Vagina (tissue), 2 donors: Measurements from ENCODE around the gene PHACTR3. TPM values are rescaled to one million over a fixed set of nuclear protein-coding genes. Genes with fewer than 3 reads are reported as not detected.

Experiments
- DNase-seq, 2 donors: peaks; one replicate each; pipeline ENCODE4 v3.0.0-alpha.2; 2017; ENCODE audit errors: extremely low spot score in 2 of 2
- H3K27ac ChIP-seq: fragments of 200-600 bp; sonication (generic); one replicate; pipeline ENCODE4 v1.5.1; 2019
- H3K27me3 ChIP-seq: fragments of 200-600 bp; sonication (generic); one replicate; pipeline ENCODE4 v1.5.1; 2019
- H3K36me3 ChIP-seq, 2 donors: fragments of 200-600 bp; sonication (generic); one replicate each; pipeline ENCODE4 v1.5.1; 2017 to 2019
- H3K4me1 ChIP-seq: fragments of 200-600 bp; sonication (generic); one replicate; pipeline ENCODE4 v1.5.1; 2019
- H3K4me3 ChIP-seq, 2 donors: fragments of 200-600 bp; sonication (generic); 1 replicate in 1 of 2; 2 replicates in 1 of 2; pipeline ENCODE4 v1.5.1; 2016 to 2019
- H3K9me3 ChIP-seq: fragments of 200-600 bp; sonication (generic); one replicate; pipeline ENCODE4 v1.5.1; 2019
- CTCF ChIP-seq, 3 experiments: fragments of 450-650 bp in 2 of 3; fragments of 200-600 bp in 1 of 3; sonication (generic) in 1 of 3; IDR thresholded peaks; one replicate each; pipeline ENCODE4 v1.5.1; 2017 to 2019; ENCODE audit warnings: antibody characterized with exemption in 3 of 3, mild to moderate bottlenecking in 2 of 3, moderate library complexity in 2 of 3
- POLR2A ChIP-seq, 2 donors: fragments of 450-650 bp; IDR thresholded peaks; one replicate each; pipeline ENCODE4 v1.6.1; 2017; ENCODE audit warnings: antibody characterized with exemption in 2 of 2, mild to moderate bottlenecking in 2 of 2, moderate library complexity in 2 of 2
- POLR2AphosphoS5 ChIP-seq, 2 donors: sonication (generic); formaldehyde crosslinking; IDR thresholded peaks; one replicate each; pipeline ENCODE4 v1.9.0; 2017; ENCODE audit warnings: antibody characterized with exemption in 2 of 2, mild to moderate bottlenecking in 2 of 2, low read depth in 1 of 2; ENCODE audit not compliant: insufficient read depth in 1 of 2
- intact Hi-C: fragments of 100-400 bp; cut with DNase I; formaldehyde crosslinking; loops from one replicate; pipeline ENCODE4 v1.15.1; 2023
- total RNA-seq: library from RNA; depleted of rRNA; stranded (reverse); fragments of >200 nt; gene quantifications from one replicate; pipeline ENCODE4 v1.2.3, GENCODE V29; 2016

The PHACTR3 gene
- total RNA-seq, 1 donor from 2014 or later, result 8.3 TPM

DNA sequence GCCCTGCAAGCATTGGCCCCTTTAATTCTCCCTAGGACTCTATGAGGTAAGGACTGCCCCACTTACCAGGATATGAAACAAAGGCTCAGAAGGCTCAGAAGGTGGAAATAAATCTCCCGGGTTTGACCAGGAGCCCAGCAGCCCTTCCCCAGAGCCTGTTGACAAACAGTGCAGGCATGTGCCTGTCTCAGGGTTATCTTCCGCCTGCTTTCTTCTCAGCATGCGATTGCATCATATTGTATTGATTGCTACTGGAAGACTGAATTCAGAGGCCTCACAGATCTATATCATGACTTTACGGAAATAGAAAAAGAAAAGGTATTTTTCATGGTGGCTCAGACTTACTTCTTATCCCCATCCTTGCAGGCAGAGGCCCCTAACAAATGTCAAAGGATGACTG lies 92.7 kb downstream of the PHACTR3 start:
- no peaks in the 10 kb centered on the region for H3K4me1 ChIP-seq
- intact Hi-C loops, result no loop called here
- DNase-seq, result no peak
- no peaks in the 10 kb centered on the region for H3K36me3 ChIP-seq
- no peaks in the 10 kb centered on the region for H3K9me3 ChIP-seq
- no peak overlapping the region for H3K4me3 ChIP-seq
- TF ChIP-seq POLR2A (IDR thresholded peaks at IDR 0.05) (no peak), CTCF (IDR thresholded peaks at IDR 0.05) (no peak), POLR2AphosphoS5 (IDR thresholded peaks at IDR 0.05; ENCODE audit: insufficient read depth in 1 of 2, low read depth in 1 of 2) (no peak)
- H3K27me3 ChIP-seq, result no peaks in the 10 kb centered on the region
- no peak overlapping the region for H3K27ac ChIP-seq

DNA sequence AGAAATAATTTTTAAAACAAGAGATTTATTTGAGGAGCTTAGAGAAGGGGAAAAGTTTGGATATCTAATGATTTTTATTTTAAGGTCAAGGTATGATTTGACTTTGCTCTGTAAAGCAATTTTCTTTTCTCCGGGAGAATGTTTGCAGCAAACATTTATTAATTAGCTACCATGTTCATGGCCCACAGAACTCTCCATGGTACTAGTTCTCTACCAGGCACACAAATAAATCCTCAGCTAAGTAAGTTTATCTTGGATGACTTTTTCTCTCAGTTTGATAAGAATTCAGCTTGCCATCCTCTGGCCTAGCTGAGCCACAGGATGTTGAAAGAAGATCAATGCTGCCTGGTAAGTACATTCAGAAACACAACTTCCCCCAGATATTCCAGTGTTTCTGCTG lies 94.3 kb downstream of the PHACTR3 start:
- no peak for TF ChIP-seq POLR2A (IDR thresholded peaks at IDR 0.05)
- no peak for TF ChIP-seq CTCF (IDR thresholded peaks at IDR 0.05)
- no peak for TF ChIP-seq POLR2AphosphoS5 (IDR thresholded peaks at IDR 0.05; ENCODE audit: insufficient read depth in 1 of 2, low read depth in 1 of 2)
- Histone ChIP-seq H3K4me3 (no peak overlapping the region), H3K27ac (no peak overlapping the region), H3K4me1 (no peaks in the 10 kb centered on the region), H3K36me3 (no peaks in the 10 kb centered on the region), H3K9me3 (no peaks in the 10 kb centered on the region), H3K27me3 (no peaks in the 10 kb centered on the region)
- DNase-seq, result no peak
- intact Hi-C loops, result no loop called here

GRCh38 chr20:59701236-59701635 lies 96.9 kb downstream of the PHACTR3 start:
- Histone ChIP-seq H3K4me3 (no peak overlapping the region), H3K36me3 (no peaks in the 10 kb centered on the region), H3K27me3 (no peaks in the 10 kb centered on the region), H3K4me1 (no peaks in the 10 kb centered on the region), H3K27ac (no peak overlapping the region), H3K9me3 (no peaks in the 10 kb centered on the region)
- intact Hi-C loops, result no loop called here
- no peak for DNase-seq
- no peak for TF ChIP-seq CTCF (IDR thresholded peaks at IDR 0.05)
- TF ChIP-seq POLR2AphosphoS5 (IDR thresholded peaks at IDR 0.05; ENCODE audit: insufficient read depth in 1 of 2, low read depth in 1 of 2), result no peak
- TF ChIP-seq POLR2A (IDR thresholded peaks at IDR 0.05), result no peak

- Histone ChIP-seq H3K27me3 (no peaks in the 10 kb centered on the region), H3K36me3 (no peaks in the 10 kb centered on the region), H3K4me1 (no peaks in the 10 kb centered on the region), H3K9me3 (no peaks in the 10 kb centered on the region), H3K4me3 (no peak overlapping the region), H3K27ac (no peak overlapping the region)
- no peak for TF ChIP-seq POLR2A (IDR thresholded peaks at IDR 0.05)
- TF ChIP-seq POLR2AphosphoS5 (IDR thresholded peaks at IDR 0.05; ENCODE audit: insufficient read depth in 1 of 2, low read depth in 1 of 2), result no peak
- no peak for TF ChIP-seq CTCF (IDR thresholded peaks at IDR 0.05)
- DNase-seq, result no peak
- intact Hi-C loops, result no loop called here
Observed at GRCh38 chr20:59703046-59703445, 98.7 kb downstream of the PHACTR3 start.

DNA sequence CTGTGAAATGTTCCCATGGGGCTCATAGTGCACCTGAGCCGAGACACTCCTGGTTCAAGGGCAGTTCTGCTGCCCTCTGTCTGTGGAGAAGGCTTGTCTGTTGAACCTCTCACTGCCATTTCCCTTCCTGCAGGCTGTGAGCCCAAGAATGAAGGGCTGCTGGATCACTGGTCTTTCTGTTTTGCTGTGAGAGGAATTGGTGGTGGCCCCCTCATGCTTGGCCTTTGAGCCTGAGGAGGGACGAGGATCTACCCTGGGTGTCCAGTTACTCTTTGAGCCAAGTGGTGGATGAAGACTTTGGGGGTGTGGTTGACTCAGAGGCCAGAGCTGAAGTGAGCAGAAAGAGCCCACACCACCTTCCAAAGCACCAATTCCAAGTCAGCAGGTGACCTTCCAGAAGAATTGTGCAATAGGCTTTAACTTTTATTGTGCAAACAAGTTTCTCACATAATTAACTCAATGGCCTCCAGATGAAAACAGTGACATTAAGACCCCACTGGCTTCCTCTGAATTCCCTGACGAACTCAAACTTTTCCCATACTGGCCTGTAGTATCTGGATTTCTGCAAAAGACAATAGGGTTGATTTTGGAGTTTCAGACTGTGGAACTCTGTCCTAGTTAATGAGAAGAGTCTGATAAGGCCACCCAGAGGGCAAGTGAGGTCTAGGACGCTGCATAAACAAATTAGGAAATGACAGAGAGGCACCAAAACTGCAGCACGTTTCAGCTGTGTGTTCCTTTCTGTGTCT lies 101.5 kb downstream of the PHACTR3 start:
- DNase-seq, result peak in 1 of 2 donors; percentile 60

More for the DNA sequence above, 101.5 kb downstream of the PHACTR3 start:
- H3K27me3 ChIP-seq, result no peaks in the 10 kb centered on the region
- H3K27ac ChIP-seq, result no peak overlapping the region
- no peaks in the 10 kb centered on the region for H3K36me3 ChIP-seq
- intact Hi-C loops, result no loop called here
- TF ChIP-seq POLR2A (IDR thresholded peaks at IDR 0.05) (no peak), CTCF (IDR thresholded peaks at IDR 0.05) (no peak), POLR2AphosphoS5 (IDR thresholded peaks at IDR 0.05; ENCODE audit: insufficient read depth in 1 of 2, low read depth in 1 of 2) (no peak)
- no peaks in the 10 kb centered on the region for H3K4me1 ChIP-seq
- no peaks in the 10 kb centered on the region for H3K9me3 ChIP-seq
- H3K4me3 ChIP-seq, result no peak overlapping the region
